Thyroid gland (tissue), 4 donors: ENCODE data around the gene HPGDS.

Source experiments
- POLR2A ChIP-seq, 2 donors: fragments of 450-650 bp; IDR thresholded peaks; one replicate each; pipeline ENCODE4 v1.6.1; 2017; ENCODE audit warnings: antibody characterized with exemption in 2 of 2, mild to moderate bottlenecking in 2 of 2, moderate library complexity in 1 of 2
- TF ChIP-seq, protein P1 (sequence below), 6 experiments: fragments of 200-600 bp in 3 of 6; fragments of 450-650 bp in 3 of 6; sonication (generic) in 3 of 6; IDR thresholded peaks; one replicate each; pipeline ENCODE4 v1.5.1; 2016 to 2019; ENCODE audit warnings: antibody characterized with exemption in 6 of 6, mild to moderate bottlenecking in 2 of 6, inconsistent platforms in 1 of 6, moderate library complexity in 1 of 6

DNA sequence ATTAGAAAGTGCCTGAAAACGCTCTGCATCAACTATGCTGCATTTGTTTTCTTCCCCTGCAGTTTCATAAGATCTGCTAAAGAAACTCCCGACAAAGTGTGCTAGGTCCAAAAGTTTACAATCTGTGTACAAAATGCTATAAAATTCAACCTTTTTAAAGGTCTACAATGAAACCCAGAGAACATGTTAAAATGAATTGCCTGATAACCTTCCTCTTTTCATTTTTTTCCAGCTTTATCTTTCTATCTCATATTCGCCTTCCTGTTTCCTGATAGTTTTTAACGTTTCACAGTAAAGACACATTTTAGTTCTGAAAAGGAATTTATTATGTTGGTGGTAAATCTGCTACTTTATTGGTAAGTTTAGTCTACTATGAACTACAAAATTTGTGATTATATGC is 9.5 kb upstream of the HPGDS start:
- TF ChIP-seq, protein P1, sequence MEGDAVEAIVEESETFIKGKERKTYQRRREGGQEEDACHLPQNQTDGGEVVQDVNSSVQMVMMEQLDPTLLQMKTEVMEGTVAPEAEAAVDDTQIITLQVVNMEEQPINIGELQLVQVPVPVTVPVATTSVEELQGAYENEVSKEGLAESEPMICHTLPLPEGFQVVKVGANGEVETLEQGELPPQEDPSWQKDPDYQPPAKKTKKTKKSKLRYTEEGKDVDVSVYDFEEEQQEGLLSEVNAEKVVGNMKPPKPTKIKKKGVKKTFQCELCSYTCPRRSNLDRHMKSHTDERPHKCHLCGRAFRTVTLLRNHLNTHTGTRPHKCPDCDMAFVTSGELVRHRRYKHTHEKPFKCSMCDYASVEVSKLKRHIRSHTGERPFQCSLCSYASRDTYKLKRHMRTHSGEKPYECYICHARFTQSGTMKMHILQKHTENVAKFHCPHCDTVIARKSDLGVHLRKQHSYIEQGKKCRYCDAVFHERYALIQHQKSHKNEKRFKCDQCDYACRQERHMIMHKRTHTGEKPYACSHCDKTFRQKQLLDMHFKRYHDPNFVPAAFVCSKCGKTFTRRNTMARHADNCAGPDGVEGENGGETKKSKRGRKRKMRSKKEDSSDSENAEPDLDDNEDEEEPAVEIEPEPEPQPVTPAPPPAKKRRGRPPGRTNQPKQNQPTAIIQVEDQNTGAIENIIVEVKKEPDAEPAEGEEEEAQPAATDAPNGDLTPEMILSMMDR (IDR thresholded peaks at IDR 0.05), result no peak
- no peak for TF ChIP-seq POLR2A (IDR thresholded peaks at IDR 0.05)
